ES-I3 (cell line): ENCODE data around the gene CABLES2.
"Not testable (repeated sequence)": the region's sequence is repeated elsewhere in the genome, so short reads cannot be mapped to it uniquely, and the experiment has no call there.

ENCODE experiments used
- H3K36me3 ChIP-seq: 2 replicates; pipeline ENCODE4 v1.6.1; 2013; ENCODE audit warnings: mild to moderate bottlenecking, low read length, control low read depth, moderate library complexity; ENCODE audit not compliant: insufficient read depth
- H3K4me1 ChIP-seq: 2 replicates; pipeline ENCODE4 v1.6.1; 2013; ENCODE audit warnings: mild to moderate bottlenecking, control low read depth, low read length; ENCODE audit not compliant: insufficient read depth
- H3K9ac ChIP-seq: 2 replicates; pipeline ENCODE4 v1.6.1; 2013; ENCODE audit warnings: low read depth, mild to moderate bottlenecking, low read length, moderate library complexity
- H3K9me3 ChIP-seq: 2 replicates; pipeline ENCODE4 v1.6.1; 2013; ENCODE audit warnings: mild to moderate bottlenecking, low read length, moderate library complexity; ENCODE audit not compliant: control insufficient read depth, insufficient read depth

Gene CABLES2

DNA sequence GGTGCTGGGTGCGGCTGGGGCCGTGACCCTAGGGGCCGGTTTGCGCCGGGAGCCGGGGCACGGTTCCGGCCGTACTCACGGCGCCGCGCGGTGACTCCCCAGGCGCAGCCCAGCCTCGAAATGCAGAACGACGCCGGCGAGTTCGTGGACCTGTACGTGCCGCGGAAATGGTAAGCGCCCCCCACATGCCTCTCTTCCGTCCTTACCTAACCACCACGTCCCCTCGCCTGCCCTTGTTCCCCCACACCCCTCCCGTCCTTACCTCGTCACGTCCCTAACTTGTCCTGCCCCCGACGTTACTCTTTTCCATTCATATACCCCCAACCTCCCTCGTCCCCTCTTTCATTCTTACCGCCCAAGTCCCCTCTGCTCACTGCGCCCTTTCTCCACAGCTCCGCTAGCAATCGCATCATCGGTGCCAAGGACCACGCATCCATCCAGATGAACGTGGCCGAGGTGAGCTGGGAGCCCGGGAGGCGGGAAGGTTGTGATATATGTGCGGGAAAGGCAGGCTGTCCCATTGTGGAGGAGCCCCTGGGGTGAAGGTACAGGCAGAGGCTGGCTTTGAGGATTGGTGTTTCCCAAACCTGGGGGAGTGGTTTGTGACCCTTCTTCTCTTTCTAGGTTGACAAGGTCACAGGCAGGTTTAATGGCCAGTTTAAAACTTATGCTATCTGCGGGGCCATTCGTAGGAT is 19.7 kb downstream of the CABLES2 start:
- H3K9ac ChIP-seq = peak overlapping the region; percentile 95
- H3K9me3 ChIP-seq = no peaks in the 10 kb centered on the region
- H3K36me3 ChIP-seq = peaks cover 14% of the 10 kb centered on the region
- H3K4me1 ChIP-seq = no peaks in the 10 kb centered on the region

DNA sequence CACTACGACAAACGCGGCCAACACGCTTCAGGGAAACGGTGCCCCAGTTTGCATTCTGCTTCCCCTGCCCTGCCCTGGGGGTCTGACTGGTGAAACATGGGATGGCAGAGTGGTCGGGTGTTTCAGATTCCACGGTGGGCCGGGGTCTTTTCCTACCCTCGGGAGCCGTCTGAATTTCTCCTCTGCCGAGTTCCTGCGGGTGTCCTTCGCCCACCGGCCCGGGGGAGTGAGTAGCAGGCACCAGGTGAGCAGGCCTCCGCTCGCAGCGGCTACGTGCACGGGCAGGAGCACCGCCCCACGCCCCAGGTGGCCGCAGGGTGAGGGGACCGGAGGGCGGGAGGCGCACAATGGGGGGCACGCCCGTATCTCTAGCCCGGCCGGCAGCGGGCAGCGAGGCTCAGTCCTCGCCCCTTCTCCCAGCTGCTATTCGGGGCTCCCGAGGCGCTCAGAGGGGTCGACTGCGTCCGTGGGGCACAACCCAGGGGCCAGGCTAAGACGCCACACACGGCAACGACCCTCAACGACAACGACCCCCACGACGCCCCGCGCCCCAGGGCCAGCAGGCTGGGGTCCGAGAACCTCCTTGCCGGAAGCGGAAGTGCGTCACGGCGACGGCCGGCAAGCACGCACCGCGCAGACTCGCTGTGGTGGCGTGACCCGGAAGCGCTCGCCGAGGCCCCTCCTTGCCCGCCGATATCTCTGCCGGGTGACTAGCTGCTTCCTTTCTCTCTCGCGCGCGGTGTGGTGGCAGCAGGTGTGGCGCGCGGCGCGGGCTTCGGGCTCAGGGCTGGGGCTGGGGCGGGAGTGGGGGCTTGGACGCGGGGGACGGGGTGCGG is 20.5 kb downstream of the CABLES2 start, which contains the start of gene RPS21:
RPS21 (plus strand) TSS at position 721 of the 836 bp plus-strand sequence. CDS start 236 bp downstream, outside the sequence.
- peaks cover 14% of the 10 kb centered on the region for H3K36me3 ChIP-seq

DNA sequence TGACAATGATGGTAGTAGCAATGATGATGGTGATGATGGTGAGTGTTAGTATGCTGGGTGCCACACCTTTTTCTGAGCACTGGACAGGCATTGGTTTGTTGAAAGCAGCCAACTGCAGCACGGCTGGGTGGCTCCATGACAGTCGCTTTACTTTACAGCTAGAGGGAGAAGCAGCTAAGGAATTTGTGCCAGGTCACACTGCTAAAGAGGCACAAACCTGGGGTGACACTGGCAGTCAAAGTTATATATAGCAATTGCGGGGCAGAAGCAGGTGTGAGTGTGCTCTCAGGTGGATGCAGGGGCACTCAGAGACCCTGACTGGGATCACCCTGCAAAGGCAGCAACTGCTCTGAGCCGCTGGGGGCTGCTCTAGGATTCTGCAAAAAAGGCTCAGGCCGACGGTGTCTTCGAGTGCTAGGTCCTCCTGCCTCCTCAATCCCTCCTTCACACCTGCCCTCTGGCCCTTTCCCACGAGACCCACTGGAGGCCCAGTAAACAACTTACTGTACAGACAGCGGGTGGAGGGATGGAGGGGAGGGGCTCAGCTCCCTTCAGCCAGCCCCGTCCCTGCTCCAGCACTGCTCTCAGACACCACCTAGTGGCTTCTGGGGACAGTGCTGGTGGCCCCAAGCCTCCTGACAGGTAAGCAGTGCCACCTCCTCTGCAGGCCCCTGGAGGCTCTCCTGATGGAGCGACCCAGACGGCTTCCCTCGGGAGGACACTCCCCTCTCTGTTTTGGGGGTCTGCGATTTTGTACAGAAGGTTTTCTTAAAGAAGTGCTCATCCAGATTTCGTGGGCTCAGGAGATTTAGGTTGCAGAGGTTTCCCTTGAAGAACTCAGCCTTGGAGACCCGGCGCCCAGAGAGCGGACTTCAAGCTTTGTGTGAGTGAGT is 24.5 kb downstream of the CABLES2 start:
- Histone ChIP-seq H3K4me1 (peaks cover 8% of the 10 kb centered on the region; the same call in 1 of the 2 replicates), H3K9me3 (no peaks in the 10 kb centered on the region), H3K9ac (no peak overlapping the region), H3K36me3 (no peaks in the 10 kb centered on the region)

More for the DNA sequence above, 20.5 kb downstream of the CABLES2 start, which contains the start of gene RPS21:
- Histone ChIP-seq H3K9ac (peak within 1 kb of the TSS; percentile 95), H3K9me3 (no peaks in the 10 kb centered on the region), H3K4me1 (no peaks in the 10 kb centered on the region)

- H3K9me3 ChIP-seq = no peaks in the 10 kb centered on the region
- no peaks in the 10 kb centered on the region; the same call in 1 of the 2 replicates for H3K36me3 ChIP-seq
- no peak overlapping the region for H3K9ac ChIP-seq
- H3K4me1 ChIP-seq = peaks cover 15% of the 10 kb centered on the region
These were observed 25.2 kb downstream of the CABLES2 start for GRCh38 chr20:62381842-62382241.

DNA sequence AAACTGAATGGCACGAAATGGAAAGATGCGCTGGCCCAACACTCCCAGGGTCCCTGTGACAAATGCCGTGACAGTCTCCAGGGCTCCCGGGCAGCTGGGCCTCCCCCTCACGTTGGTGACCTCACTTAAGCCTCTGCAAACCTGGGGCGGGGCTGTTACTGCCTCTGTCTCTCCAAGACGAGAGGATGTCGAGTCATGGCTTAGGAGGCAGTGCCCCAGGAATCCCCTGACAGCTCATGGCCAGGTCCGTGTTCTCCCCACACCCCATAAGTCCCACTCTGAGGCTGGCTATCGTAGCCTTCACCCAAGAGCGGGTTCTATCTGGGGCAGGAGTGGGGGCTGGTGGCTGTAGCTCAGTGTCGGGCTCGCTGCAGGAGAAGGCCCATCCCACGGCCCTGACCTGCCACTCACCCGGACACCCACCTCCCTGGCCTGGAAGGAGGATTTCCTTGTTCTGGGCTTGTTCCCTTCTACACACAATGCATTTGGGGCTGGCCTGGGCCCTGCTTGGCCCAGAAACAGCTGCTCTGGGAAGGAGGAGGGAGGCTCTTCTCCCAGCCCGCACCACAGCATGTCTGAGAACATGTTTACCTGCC is 25.8 kb downstream of the CABLES2 start:
- no peak overlapping the region for H3K9ac ChIP-seq
- H3K9me3 ChIP-seq = no peaks in the 10 kb centered on the region
- H3K4me1 ChIP-seq = peaks cover 19% of the 10 kb centered on the region

GRCh38 chr20:62378215-62378614 is 28.9 kb downstream of the CABLES2 start:
- H3K9ac ChIP-seq = no peak overlapping the region
- H3K4me1 ChIP-seq = peaks cover 29% of the 10 kb centered on the region
- H3K36me3 ChIP-seq = no peaks in the 10 kb centered on the region; the same call in 1 of the 2 replicates

More for the DNA sequence above, 25.8 kb downstream of the CABLES2 start:
- H3K36me3 ChIP-seq = no peaks in the 10 kb centered on the region; the same call in 1 of the 2 replicates

DNA sequence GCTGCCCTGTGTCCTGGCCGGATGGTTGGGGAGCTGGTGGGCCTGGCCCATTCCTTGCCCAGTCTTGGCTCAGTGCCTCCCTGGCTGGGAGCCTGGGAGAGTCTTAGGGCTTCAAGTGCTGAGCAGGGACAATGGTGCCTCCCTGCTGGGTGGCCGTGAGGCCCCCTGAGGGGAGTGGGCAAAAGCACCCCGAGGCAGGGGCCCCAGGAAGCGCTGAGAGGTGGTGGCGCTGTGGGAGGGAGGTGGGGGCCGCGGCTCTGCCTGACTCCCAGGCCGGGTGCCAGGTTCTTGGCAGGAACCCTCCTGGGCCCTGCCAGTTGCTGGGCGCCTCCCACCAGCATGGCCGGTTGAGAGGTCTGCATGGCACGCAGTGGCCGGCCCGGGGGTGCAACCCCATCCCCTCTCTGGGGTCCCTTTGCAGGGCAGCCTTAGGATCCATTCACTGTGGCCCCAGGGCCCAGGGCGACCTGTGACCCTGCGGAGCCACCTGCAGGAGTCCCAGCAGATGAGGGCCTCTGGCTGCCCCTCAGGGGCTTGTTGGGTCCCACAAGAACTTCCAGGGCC is 29.4 kb downstream of the CABLES2 start:
- Histone ChIP-seq H3K9ac (no peak overlapping the region), H3K4me1 (peaks cover 29% of the 10 kb centered on the region), H3K36me3 (no peaks in the 10 kb centered on the region; the same call in 1 of the 2 replicates), H3K9me3 (no peaks in the 10 kb centered on the region)

More at GRCh38 chr20:62378215-62378614, 28.9 kb downstream of the CABLES2 start:
- H3K9me3 ChIP-seq = no peaks in the 10 kb centered on the region

DNA sequence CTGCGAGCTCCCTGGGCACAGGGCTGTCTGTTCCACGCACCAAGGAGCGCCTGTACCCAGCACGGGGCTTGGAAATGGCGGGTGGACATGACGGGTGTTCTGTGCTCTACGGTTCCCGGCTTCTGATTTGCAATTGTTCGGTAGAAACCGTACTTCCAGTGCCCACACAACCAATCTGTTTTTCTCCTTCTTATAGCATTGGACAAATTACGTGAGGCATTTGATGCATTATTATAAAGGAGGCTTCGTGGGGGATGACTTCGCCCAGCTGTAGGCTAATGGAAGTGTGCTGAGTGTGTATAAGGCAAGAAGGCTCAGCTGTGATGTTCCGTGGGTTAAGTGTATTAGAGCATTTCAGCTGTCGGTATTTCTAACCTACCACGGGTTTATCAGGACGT is 30.0 kb downstream of the CABLES2 start:
- H3K4me1 ChIP-seq = peaks cover 29% of the 10 kb centered on the region
- H3K9ac ChIP-seq = no peak overlapping the region
- no peaks in the 10 kb centered on the region; the same call in 1 of the 2 replicates for H3K36me3 ChIP-seq
- no peaks in the 10 kb centered on the region for H3K9me3 ChIP-seq

- Histone ChIP-seq H3K9ac (no peak overlapping the region), H3K9me3 (no peaks in the 10 kb centered on the region), H3K4me1 (peaks cover 29% of the 10 kb centered on the region), H3K36me3 (no peaks in the 10 kb centered on the region; the same call in 1 of the 2 replicates)
These were observed 30.7 kb downstream of the CABLES2 start for GRCh38 chr20:62376112-62377063.

DNA sequence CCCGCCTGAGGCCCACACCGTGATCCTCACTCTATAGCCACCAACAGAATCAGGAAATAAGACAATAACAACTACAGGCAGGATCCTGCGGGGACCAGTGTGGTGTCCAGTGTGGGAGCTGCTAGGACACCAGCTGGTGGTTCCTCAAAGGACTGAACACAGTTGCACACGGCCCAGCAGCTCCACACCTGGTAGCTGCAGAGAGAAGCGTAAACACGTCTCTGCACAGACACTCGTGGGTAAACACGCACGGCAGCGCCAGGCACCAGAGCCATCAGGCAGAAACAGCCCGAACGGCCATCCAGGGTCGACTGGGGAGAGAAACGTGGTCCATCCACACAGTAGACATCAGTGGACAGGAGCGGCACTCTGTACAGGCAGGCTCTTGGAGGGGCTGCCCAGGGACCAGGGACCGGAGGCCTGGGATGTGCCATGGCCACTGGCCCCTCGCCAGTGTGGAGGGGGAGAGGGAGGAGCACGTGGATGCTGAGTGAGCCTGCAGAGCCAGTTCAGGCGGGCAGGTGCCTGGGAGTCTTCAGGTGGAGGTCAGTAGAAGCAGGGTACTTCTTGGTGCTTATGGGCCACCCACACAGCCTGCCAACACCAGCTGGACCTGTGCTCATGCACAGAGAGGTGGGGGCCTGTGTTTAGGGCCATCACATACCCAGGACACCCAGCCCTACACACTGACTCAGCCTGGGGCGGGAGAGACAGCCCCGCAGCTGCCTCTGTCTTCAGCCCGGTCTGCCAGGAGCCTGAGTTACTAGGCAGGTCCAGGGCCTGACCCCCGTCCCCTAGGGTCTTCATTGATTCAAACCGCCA is 32.5 kb downstream of the CABLES2 start:
- peaks cover 44% of the 10 kb centered on the region for H3K4me1 ChIP-seq
- H3K9ac ChIP-seq = no peak overlapping the region
- H3K9me3 ChIP-seq = no peaks in the 10 kb centered on the region
- no peaks in the 10 kb centered on the region; the same call in 1 of the 2 replicates for H3K36me3 ChIP-seq

- not testable (repeated sequence) for H3K36me3 ChIP-seq, H3K9ac ChIP-seq, H3K9me3 ChIP-seq
- peaks cover 47% of the 10 kb centered on the region for H3K4me1 ChIP-seq
These were observed 33.4 kb downstream of the CABLES2 start for GRCh38 chr20:62373631-62374179.
